Endothelial cell of umbilical vein (primary cell): Measurements from ENCODE around the gene PYHIN1.

Source experiments
- EZH2 ChIP-seq: IDR thresholded peaks from 2 replicates; pipeline ENCODE4 v1.6.1; 2012; ENCODE audit warnings: borderline replicate concordance, low read depth, mild to moderate bottlenecking, moderate library complexity, low read length, inconsistent platforms; ENCODE audit not compliant: severe bottlenecking
- FOS ChIP-seq: IDR thresholded peaks from 2 replicates; pipeline ENCODE4 v1.6.1; 2011; ENCODE audit warnings: mild to moderate bottlenecking, low read length, moderate library complexity, borderline replicate concordance; ENCODE audit not compliant: insufficient read depth
- GATA2 ChIP-seq: IDR thresholded peaks from 2 replicates; pipeline ENCODE4 v1.7.0; 2011; ENCODE audit warnings: low read depth, mild to moderate bottlenecking, moderate library complexity, mixed read lengths, low read length; ENCODE audit not compliant: insufficient read length, insufficient read depth
- JUN ChIP-seq: IDR thresholded peaks from 2 replicates; pipeline ENCODE4 v1.6.1; 2011; ENCODE audit warnings: borderline replicate concordance, low read depth; ENCODE audit not compliant: insufficient read length, insufficient read depth
- MYC ChIP-seq: IDR thresholded peaks from one replicate; pipeline ENCODE4 v1.6.1; 2011; ENCODE audit warnings: mild to moderate bottlenecking, low read depth, low read length
- POLR2A ChIP-seq: IDR thresholded peaks from 2 replicates; pipeline ENCODE4 v1.6.1; 2012; ENCODE audit warnings: low read depth, mild to moderate bottlenecking, control low read depth, low read length
- POLR2AphosphoS5 ChIP-seq: IDR thresholded peaks from 2 replicates; pipeline ENCODE4 v1.6.1; 2012; ENCODE audit warnings: low read depth, mild to moderate bottlenecking, control low read depth, low read length, moderate library complexity; ENCODE audit not compliant: insufficient read depth
- TF ChIP-seq, protein P1 (sequence below), 2 donors: IDR thresholded peaks; 1 replicate in 1 of 2; 2 replicates in 1 of 2; pipeline ENCODE4 v1.5.1; 2011; ENCODE audit warnings: low read length in 2 of 2, mild to moderate bottlenecking in 2 of 2, moderate library complexity in 2 of 2, control low read depth in 1 of 2, inconsistent platforms in 1 of 2, low read depth in 1 of 2; ENCODE audit not compliant: insufficient read depth in 1 of 2; ENCODE audit errors: extremely low read depth in 1 of 2
- TF ChIP-seq, protein P2 (sequence below): IDR thresholded peaks from 2 replicates; pipeline ENCODE4 v1.6.1; 2011; ENCODE audit not compliant: insufficient read depth, insufficient read length

- no peak for TF ChIP-seq MYC
- TF ChIP-seq EZH2, result no peak
- TF ChIP-seq, protein P1, sequence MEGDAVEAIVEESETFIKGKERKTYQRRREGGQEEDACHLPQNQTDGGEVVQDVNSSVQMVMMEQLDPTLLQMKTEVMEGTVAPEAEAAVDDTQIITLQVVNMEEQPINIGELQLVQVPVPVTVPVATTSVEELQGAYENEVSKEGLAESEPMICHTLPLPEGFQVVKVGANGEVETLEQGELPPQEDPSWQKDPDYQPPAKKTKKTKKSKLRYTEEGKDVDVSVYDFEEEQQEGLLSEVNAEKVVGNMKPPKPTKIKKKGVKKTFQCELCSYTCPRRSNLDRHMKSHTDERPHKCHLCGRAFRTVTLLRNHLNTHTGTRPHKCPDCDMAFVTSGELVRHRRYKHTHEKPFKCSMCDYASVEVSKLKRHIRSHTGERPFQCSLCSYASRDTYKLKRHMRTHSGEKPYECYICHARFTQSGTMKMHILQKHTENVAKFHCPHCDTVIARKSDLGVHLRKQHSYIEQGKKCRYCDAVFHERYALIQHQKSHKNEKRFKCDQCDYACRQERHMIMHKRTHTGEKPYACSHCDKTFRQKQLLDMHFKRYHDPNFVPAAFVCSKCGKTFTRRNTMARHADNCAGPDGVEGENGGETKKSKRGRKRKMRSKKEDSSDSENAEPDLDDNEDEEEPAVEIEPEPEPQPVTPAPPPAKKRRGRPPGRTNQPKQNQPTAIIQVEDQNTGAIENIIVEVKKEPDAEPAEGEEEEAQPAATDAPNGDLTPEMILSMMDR (IDR thresholded peaks at IDR 0.05; ENCODE audit: extremely low read depth in 1 of 2, insufficient read depth in 1 of 2, low read depth in 1 of 2, low read length in 2 of 2), result no peak
- TF ChIP-seq, protein P2, sequence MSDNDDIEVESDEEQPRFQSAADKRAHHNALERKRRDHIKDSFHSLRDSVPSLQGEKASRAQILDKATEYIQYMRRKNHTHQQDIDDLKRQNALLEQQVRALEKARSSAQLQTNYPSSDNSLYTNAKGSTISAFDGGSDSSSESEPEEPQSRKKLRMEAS, result no peak
- no peak for TF ChIP-seq POLR2AphosphoS5
- no peak for TF ChIP-seq POLR2A
- TF ChIP-seq GATA2, result no peak
- TF ChIP-seq JUN, result no peak
- TF ChIP-seq FOS, result no peak
Observed at GRCh38 chr1:159008744-159009188, 77.4 kb downstream of the PYHIN1 start.
